ELR (cell line): ENCODE results near the gene PRKCSH.
A peak's percentile ranks its signal among the peaks of the same experiment; 100 is the strongest.
"Not testable (repeated sequence)": the region's sequence is repeated elsewhere in the genome, so short reads cannot be mapped to it uniquely, and the experiment has no call there.

Experiments used
- DNase-seq: peaks from one replicate; pipeline ENCODE4 v3.0.0-alpha.2; 2015; ENCODE audit warnings: low read depth

The PRKCSH gene

DNA sequence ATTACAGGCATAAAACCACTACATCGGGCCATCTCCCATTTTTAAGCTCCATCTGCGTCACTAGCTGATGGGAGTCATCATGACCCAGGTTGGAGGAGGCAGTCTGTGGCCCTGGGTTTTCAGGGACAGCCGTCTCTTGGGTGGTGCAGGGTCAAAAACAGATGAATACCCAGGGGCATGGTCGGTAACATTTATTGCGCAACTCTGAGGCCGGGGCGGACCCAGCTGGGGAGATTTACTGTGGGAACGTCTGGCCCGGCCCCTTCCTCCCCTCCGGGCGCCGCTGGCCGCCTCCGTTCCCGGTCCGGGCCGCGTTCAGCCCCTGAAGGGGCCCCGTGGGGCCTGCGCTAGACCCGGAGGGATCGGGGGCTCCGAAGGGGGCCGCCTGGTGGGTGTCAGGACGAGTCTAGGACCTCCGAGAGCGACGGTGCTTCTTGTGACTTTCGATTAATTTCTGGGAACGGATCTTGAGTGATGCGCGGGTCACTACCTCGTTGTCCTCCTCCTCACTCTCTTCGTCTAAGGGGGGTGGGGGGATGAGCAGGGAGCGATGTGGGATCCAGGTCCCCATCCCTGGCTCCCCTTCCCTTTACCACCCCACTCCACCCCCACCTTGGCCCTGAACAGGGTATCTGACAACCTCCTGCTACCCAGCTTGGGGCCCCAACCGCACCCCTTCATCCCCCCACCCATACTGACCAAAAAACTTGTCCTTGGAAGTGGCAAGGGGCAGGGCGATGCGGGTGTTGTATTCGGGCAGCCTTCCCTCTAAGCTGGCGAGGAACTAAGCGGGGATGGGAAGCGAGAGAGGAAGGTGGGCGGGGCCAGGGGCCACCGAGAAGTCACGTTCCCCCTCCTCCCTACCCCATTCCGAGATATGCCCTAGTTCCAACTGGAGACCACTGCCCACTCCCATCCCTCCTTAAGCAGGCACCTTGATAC is 14.7 kb upstream of the PRKCSH start:
- peak; percentile 47 for DNase-seq

DNA sequence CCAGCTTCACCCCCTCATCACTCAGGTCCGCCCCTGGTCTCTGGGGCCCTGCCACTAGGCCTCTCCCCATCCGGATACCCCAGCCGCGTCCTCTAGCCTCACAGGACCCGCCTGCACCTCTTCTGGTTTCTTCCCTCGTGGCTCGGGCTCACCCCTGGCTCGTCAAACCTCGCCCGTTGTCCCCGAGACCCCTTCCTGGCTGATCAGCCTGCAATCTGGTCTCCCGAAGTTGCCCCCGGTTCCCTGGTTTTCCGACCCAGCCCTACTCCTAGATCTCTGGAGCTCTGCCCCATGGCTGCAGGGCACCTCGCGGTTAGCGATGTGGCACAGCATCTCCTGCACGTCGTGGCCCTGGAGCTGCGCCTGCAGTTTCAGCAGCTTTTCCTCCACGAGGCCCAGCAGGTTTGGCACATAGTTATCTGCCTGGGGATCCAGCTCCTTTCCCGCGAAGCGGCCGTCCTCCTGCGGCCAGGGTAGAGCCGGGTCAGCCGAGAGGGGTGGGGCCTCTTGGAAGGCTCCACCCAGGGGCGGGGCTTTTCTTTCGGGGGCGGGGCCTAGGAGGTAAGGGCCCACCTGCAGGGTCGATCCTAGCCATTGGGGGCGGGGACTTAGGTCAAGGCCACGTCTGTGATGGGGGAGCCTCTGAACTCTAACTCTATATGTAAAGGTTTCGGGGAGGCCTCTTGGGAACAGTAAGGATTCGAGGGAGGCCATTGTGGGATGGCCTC is 13.9 kb upstream of the PRKCSH start:
- no peak for DNase-seq

DNA sequence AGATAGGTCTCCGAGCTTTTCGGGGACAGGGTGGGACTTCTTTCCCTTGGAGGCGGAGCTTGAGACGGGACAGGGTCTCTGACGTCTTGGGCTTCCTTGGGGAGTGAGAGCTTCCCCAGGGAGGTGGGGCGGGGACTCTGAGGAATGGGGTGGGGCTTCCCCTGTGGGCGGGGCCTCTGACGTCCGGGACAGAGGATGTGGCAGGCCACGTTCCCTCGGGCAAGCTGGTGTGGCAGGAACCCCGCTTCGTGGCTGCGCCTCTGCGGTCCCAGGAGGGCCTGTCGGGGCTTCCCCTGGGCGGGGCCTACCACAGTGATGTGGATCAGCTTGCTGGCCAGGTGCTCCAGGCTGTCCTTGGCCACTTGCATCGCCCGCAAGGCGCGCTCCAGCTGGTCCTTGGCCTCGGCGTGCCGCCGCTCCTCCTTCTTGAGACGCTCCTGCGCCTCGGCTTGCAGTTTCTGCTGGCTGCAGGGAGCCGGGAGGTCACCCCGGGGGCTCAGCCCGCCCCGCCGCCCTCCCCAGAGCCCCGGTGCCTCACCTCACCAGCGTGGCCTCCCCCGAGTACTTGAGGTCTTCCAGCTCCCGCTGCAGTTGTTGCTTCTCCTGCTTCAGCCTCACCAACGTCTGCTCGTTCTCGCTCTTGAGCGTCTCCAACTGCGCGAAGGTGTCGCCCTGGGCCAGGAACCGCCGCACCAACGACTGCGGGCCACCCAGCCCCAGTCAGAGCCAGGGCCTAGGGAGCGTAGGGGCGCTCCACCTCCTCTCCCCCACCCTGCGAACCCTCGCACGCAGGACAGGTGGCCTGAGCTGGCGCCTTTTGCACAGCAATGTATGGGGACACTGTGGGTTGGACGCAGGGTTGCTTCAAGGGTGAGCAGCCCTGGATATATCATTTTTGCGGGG is 13.0 kb upstream of the PRKCSH start:
- DNase-seq, result peak; percentile 68

DNA sequence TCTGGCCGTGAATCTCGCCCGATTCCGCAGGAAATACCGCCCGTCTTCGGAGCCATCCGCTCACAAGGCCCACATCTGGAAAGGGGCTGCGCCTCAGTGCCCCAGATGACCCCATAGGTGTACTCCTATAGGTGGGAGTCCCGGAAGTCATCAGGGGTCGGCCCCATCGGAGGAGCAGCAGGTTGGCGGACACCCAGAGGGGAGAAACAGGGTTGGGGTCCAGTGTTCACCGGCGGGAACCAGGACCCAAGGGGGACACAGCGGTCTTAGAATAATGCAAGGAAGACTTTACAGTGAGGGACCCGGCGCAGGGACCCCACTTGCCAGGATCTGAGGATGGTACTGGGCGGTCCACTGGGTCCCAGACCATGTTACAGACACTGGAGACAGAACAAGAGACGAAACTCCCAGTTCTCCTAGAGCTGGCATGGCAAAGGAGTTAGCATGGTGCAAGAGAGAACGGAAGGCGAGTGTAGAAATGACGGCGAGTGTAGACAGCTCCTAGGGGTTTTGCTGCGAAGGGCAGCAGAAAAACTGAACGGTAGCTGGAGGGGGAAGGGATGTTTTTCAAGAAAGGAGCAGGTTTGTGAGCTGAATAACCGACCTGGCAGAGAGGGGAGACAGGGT is 12.2 kb upstream of the PRKCSH start:
- no peak for DNase-seq

DNA sequence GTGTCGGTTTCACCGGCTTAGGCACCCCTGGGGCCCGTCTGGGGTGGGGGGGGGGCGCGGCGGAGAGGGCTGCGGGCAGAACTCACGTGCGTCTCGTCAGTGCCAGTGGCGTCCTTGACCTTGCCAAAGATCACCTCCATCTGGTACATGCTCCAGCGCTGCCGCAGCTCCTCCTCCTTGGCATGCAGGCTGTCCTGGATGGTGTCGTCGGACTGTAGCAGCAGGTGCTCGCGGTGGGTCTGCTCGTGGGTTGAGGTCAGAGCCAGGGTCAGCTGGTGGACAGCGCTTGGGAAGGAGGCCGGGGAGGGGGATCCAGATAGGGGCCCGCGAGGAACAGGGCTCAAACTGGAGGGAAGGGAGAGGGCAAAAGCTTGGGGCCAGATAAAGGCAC is 11.6 kb upstream of the PRKCSH start:
- no peak for DNase-seq

DNA sequence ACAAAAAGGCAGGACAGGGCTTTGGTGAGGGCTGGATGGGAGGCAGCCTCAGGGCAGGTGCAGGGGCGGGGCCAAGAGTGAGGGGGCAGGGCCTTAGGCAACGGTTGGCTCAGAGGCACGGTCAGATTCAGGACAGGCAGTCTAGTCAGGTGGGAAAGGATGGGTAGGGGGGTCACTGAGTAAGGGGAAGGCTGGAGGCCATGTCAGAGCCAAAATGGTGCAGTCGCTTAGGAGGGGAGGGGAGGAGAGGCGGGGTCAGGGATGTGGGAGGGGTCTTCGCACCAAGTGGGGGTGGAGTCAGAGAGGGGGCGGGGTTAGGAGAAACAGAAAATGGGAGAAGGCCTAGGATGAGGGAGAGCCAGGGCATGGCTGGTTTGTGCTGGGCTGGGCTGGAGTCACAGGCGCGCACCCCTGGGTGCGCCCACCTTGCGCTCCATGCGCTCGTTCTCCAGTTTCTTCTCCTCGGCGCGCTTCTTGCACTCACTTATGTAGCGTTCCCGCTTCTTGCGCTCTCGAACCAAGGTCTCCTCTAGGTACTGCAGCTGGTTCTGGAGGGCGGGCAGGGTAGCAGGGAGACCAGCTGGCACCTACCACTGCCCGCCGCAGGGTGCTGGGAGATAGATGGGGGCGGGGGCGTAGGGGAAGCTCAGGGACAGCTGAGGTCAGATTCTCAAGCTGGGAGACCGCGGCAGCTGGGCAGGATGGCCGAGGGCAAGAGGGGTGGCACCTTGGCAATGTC is 9.5 kb upstream of the PRKCSH start:
- DNase-seq, result no peak

DNA sequence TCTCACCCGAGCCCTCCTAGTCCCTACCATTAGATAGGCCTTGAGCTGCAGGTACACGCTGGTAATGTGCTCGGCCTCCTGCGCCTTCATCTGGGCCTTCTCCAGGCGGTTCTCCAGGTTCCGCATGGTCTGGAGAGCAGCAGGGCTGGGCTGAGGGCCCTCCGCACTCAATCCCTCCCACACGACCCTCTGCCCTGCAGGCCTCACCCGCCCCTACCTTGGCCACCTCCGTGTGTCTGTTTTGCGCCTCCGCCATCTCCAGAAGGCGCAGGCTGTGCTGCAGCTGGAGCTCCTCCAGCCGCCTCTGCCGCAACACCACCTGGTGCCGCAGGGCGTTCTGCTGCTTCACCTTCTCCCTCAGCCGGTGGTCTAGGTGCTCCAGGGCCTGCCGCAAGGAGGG is 8.8 kb upstream of the PRKCSH start:
- DNase-seq, result no peak

DNA sequence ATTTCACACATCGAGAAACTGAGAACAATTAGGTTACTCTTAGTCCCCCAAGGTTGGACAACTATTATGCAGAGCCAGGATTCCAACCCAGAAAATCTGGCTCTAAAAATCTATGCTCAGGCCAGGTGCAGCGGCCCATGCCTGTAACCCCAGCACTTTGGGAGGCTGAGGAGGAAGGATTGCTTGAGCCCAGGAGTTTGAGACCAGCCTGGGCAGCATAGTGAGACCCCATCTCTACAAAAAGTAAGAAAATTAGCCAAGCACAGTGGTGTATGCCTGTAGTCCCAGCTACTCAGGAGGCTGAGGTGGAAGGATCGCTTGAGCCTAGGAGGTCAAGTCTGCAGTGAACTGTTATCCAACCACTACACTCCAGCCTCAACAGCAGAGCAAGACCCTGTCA is 1.9 kb upstream of the PRKCSH start:
- DNase-seq, result not testable (repeated sequence)

DNA sequence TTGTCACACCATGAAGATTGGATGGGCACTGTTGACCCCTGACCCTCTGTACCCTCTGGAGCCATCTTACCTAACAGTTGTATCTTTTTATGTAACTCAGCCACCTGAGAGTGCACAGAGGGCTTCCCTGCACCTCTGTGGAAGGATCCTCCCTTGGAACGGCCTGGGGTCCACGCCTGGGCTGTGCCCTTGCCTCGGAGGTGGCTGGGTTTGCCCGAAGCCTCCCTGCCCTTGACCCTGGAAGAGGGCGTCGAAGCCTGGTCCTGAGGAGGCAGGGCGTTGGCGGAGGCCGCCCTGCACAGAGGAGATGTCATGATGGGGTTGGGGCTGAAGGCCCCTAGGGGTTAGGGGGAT is 755 bp upstream of the PRKCSH start:
- no peak for DNase-seq

DNA sequence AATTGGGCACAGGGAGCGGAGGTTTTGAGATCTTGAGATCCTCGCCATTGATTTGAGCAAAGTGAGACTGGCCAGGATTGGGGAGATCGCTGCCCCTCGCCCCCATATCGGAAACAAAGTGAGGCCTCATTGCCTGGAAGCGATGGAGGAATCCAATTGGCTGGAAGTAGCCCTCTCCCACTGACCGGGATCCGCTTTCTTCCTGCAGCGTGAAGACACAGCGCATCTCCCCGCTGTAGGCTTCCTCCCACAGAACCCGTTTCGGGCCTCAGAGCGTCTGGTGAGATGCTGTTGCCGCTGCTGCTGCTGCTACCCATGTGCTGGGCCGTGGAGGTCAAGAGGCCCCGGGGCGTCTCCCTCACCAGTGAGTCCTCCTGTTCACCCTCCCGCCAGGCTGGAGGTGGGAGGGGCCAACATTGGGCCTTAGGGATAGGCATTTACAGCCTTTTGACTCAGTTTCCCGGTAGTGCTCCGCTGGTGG is 438 bp downstream of the PRKCSH start:
- DNase-seq, result peak; percentile 56

DNA sequence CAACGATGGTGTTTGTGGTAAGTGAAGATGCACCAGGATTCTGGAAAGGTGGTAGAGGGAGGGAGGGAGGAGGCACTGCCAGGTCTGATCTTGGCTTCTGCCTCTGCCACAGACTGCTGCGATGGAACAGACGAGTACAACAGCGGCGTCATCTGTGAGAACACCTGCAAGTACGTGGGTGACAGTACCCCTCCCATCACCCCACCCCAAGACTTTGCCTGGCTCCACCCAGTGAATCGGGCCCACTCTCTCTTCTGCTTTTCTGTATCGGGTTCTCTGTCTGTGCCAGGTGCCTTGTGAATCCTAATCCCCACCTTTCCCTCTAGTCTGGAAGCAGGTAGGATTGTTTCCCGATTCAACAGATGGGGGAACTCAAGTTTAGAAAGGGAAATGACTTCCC is 2.5 kb downstream of the PRKCSH start:
- no peak for DNase-seq

DNA sequence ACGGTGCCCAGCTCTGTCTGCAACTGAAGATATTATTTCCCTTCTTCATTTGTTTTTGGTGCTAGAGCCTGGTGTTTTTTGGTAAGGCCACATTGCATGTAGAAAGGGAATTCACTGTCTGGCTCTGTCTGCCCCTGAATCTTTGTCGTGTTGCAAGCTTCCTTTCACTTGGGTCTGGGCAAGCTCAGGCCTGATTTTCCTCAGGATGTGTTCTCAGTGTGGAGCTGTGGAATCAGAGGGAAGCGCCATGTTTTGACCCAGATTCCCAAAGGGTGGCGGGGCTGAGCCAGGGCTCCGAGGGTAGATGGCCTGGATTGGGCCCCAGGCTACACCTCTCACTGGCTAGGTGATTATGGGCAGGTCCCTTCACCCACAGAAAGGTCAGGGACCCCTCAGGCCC is 8.6 kb downstream of the PRKCSH start:
- no peak for DNase-seq

DNA sequence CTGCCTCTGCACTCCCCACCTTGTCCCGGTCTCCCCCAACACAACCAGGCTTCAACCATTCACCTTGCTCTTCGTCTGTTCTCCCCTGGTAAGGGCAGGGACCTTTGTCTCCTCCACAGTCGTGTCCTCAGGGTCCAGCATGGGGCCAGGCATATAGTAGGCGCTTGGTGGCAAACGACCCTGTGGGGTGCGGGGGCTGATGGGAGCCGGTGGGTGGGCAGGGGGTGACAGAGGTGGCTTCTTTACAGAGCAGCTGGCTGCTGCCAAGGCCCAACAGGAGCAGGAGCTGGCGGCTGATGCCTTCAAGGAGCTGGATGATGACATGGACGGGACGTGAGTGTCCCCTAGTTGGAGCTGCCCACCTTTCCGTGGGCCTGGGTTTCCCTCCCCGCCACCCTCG is 9.7 kb downstream of the PRKCSH start:
- DNase-seq, result no peak

DNA sequence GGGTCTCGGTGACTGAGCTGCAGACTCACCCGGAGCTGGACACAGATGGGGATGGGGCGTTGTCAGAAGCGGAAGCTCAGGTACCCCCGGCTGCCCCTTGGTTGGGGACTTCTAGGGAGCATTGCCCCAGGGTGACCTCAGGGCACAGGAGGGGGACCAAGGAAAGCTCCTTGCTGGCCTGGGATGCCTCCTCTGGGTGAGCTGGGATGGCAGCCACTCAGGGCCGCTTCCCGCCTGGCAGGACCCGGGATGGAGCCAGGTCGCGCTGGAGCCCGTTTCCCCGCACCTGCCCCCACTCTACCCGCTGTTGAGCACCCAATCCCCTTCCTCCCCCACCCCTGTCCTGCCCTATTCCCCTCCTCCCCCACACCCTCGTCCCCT is 10.8 kb downstream of the PRKCSH start:
- no peak for DNase-seq

DNA sequence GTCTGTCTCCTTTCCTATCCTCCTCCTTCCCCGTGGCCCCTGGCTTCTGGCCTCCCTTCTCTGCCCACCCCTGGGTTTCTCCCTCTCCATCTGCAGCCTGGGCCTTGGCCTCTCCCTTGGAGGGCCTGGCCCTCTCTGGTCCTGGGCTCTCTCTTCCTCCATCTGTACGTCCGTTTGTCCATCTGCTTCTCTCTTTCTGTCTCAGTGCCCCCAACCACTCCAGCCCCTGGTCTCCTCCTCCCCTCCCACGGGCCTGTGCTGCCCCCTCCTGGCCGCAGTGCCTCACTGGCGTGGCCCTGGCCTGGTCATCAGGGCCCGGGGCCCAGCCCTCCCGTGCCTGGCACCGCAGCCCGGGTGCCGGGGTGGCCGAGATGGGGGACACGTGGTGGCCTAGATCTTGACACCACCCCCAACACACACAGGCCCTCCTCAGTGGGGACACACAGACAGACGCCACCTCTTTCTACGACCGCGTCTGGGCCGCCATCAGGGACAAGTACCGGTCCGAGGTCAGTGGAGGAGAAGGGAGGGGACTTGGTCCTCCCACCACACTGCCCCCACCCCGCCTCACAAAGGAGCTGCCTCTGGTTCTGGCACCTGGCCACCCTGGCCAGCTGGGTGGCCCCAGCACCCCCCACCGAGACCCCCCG is 11.3 kb downstream of the PRKCSH start:
- peak; percentile 55 for DNase-seq

DNA sequence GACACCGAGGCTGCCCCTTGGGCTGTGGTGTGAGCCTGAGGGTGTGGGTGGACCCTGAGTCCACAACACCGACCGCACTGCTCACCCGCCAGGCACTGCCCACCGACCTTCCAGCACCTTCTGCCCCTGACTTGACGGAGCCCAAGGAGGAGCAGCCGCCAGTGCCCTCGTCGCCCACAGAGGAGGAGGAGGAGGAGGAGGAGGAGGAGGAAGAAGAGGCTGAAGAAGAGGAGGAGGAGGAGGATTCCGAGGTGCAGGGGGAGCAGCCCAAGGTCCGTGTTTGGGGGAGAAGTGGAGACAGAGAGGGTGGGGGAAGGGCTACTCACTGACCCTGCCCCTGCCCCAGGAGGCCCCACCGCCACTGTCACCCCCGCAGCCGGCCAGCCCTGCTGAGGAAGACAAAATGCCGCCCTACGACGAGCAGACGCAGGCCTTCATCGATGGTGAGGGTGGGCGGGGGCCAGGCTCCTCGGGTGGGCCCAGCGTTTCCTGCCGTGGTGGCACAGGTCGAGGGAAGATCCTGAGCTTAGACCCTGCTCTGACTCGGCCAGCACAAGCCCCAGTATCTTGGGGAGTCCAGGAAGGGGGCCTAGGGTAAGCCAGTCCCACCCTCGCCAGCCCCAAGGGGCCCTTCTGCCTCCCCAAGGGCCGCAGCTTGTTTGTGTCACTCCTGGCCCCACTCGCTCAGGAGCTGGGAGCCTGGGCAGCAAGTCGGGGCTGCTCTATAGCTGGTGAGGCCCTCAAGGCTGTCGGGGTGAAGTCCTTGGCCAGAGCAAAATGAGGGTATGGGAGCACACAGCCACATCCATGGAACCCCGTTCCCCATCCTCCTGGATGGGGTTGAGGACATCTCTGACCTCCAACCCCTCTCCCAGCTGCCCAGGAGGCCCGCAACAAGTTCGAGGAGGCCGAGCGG is 12.2 kb downstream of the PRKCSH start:
- no peak for DNase-seq

DNA sequence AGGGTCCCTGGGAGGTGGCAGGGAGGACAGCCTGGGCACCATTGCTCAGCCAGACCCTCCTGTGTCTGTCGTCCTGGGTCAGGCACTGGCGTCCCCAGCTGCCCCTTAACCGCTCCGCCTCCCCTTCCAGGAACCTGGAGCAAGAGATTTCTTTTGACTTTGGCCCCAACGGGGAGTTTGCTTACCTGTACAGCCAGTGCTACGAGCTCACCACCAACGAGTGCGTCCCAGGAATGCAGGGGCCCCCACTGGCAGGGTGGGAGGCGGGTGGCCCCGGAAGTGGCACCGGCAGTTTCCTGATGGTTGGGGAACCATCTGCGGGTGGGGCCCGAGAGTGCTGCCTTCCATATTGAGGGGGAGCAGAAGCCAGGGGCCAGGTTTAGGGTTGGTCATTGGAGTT is 13.0 kb downstream of the PRKCSH start:
- no peak for DNase-seq

DNA sequence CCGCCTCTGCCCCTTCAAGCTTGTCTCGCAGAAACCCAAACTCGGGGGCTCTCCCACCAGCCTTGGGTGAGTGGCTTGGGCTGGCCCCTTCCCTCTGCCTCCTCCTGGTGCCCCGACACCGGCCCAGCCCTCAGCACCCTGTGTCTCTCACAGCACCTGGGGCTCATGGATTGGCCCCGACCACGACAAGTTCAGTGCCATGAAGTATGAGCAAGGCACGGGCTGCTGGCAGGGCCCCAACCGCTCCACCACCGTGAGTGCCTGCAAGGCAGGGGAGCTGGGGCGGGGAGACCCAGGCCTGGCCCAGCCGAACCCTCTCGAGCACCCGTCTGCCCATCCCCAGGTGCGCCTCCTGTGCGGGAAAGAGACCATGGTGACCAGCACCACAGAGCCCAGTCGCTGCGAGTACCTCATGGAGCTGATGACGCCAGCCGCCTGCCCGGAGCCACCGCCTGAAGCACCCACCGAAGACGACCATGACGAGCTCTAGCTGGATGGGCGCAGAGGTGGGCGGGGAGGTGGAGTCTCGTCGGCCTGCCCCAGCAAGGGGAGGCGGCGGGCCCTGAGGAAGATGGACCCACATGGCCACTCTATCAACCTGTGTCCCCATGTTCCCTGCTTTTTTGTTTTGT is 13.6 kb downstream of the PRKCSH start:
- DNase-seq, result no peak
